Measurements from ENCODE around the gene LMOD1.
A peak's percentile ranks its signal among the peaks of the same experiment; 100 is the strongest.

LMOD1 gene

DNA sequence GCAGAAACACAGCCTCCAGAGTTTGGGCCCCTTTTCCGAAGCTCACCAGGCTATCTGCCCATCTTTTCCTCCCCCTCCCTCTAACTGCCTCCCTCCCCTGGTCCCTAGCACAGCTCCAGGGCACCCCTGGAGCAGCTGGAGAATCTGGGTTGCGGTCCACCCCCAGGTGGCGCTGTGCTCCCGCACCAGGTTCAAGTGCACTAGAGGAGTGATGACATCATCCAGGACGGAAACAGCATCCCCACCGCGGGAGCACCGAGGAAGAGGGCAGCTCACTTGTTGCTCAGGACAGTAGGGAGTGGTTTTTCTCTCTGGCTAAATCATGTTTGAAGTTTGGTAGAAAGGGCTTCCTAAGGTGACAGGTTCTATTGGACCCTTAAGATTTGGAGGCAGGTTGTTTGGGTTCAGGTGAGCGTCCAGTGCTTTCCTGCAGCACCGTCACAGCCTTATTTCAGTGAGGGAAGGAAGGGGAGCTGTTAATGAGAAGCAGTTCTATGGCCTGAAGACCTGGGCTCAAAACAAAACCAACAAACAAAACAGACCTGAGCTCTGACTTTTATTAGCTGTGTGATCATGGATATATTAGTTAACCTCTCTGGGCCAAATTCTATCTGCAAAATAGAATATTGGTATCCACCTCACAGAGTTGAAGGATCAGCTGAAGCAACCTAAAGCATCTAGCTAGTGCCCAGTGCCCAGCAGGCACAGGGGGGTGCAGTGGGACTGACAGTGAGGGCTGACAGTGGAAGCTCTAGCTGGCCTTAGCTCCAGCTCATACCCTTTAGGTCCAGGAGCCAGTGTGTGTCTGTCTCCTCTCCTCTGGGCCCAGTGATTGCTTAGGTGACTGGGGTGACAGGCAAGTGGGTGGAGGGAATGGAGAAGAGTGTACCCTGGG is 50.2 kb downstream of the LMOD1 start:
- Mint-ChIP-seq H3K27me3 (peaks cover 17% of the 10 kb centered on the region), H3K36me3 (ENCODE audit: low read depth) (no peaks in the 10 kb centered on the region), H3K27ac (peak overlapping the region; percentile 21), H3K4me1 (ENCODE audit: low read depth) (peaks cover 5% of the 10 kb centered on the region), H3K9me3 (no peaks in the 10 kb centered on the region), H3K4me3 (no peak overlapping the region)

DNA sequence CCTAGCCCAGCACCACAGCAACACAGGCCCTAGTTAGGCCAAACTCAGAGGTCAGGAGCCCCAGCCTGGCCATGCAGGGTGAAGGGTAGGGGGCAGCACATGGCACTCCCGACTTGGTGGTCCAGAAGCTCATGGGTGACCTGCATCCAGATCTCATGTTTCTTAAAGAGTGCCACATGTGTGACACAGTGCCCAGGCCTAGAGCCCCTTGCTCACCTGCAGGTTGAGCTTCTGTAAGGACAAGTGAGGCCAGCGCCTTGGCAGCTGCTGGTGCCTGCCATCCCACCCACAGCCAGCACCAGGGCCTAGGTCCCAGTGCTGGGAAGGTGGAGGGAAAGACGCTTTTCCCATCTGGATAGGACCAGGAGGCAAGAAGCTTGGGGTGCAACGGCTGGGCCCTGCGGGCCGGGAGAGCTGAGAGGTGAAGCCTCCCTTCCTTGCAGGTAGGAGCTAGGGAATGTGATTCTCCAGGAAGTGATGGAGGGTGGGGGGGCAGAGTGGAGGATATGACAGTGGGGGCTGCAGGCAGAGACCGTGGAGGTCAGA is 51.2 kb downstream of the LMOD1 start:
- Mint-ChIP-seq H3K27ac (no peak overlapping the region), H3K4me3 (no peak overlapping the region), H3K4me1 (ENCODE audit: low read depth) (peaks cover 5% of the 10 kb centered on the region), H3K27me3 (peaks cover 24% of the 10 kb centered on the region), H3K9me3 (no peaks in the 10 kb centered on the region), H3K36me3 (ENCODE audit: low read depth) (no peaks in the 10 kb centered on the region)

DNA sequence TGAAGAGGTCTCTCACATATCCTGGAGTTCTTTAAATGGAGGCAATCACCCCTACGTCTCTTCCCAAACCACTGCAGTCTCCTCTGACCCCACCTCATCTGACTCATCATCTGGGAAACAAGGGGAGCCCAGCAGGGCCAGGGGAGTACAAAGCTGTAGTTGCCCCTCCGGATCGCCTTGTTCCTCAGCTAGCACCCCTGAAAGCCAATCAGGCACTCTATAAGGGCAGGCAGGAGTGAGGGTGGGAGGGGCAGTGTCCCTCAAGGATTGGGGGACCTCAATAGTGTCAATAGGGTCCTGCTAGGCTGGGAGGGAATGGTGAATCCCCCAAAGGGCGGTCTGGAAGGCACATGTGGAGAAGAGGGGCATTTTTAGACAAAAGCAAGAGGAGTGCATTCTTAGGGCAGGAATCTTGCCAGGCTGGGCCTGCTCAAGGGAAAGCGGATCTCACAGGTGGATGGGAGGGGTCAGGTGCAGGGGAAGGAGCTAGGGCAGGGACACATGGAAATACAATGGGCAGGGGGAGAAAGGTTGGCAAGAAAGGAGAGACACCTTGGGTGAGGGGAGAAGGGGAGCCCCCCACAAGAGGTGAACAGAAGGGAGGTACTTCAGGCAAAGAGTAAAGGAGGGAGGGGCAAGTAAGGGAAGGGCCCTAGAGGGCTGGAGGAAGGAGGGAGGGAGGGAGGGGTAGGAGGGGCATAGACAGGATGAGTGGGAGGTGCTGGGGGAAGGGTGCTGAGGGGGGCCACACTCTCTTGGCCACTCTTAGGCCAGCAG is 51.8 kb downstream of the LMOD1 start:
- H3K36me3 Mint-ChIP-seq (ENCODE audit: low read depth): no peaks in the 10 kb centered on the region

DNA sequence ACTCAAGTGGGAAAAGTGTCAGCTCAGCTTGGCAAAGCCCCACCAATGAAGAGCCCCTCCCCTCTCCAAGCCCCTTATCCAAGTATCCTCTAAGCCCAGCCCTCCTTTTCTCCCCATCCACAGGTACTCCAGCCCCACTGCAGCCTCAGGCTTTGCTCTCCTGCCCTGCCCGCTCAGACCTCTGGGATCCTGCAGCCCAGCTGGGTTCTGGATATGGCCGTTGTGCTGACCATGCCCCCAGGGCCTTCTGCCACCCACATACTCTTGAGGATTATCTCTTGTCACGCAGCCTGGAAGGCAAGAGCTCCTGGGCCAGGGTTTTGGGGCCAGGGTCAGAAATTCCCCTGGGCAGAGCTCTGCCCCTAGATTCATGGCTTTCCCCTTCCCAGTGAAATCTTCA is 52.9 kb downstream of the LMOD1 start:
- no peak overlapping the region for H3K4me3 Mint-ChIP-seq
- peaks cover 9% of the 10 kb centered on the region for H3K4me1 Mint-ChIP-seq (ENCODE audit: low read depth)
- peaks cover 29% of the 10 kb centered on the region for H3K27me3 Mint-ChIP-seq
- H3K27ac Mint-ChIP-seq: no peak overlapping the region
- H3K9me3 Mint-ChIP-seq: no peaks in the 10 kb centered on the region
- H3K36me3 Mint-ChIP-seq (ENCODE audit: low read depth): no peaks in the 10 kb centered on the region

More for the DNA sequence above, 51.8 kb downstream of the LMOD1 start:
- no peak overlapping the region for H3K4me3 Mint-ChIP-seq
- no peaks in the 10 kb centered on the region for H3K9me3 Mint-ChIP-seq
- no peak overlapping the region for H3K27ac Mint-ChIP-seq
- H3K4me1 Mint-ChIP-seq (ENCODE audit: low read depth): peaks cover 7% of the 10 kb centered on the region
- H3K27me3 Mint-ChIP-seq: peaks cover 26% of the 10 kb centered on the region

DNA sequence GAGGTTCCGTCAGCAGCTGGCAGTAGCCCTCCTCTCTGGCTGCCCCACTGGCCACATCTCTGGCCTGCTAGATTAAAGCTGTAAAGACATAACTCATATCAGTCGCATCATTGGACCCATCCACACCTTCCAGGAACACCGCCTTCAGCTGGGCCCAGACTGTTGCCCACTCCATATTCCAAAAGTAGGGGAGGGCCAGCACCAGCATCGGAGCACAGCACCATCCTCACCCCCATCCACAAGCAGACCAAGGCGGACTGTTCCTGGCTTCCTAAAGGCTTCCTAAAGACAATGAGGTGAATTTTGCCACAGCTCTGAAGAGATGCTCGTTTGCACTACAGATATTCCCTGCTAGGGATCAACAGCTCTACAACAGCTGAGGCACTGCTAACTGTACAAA is 54.1 kb downstream of the LMOD1 start:
- peaks cover 38% of the 10 kb centered on the region for H3K27me3 Mint-ChIP-seq
- H3K27ac Mint-ChIP-seq: no peak overlapping the region

DNA sequence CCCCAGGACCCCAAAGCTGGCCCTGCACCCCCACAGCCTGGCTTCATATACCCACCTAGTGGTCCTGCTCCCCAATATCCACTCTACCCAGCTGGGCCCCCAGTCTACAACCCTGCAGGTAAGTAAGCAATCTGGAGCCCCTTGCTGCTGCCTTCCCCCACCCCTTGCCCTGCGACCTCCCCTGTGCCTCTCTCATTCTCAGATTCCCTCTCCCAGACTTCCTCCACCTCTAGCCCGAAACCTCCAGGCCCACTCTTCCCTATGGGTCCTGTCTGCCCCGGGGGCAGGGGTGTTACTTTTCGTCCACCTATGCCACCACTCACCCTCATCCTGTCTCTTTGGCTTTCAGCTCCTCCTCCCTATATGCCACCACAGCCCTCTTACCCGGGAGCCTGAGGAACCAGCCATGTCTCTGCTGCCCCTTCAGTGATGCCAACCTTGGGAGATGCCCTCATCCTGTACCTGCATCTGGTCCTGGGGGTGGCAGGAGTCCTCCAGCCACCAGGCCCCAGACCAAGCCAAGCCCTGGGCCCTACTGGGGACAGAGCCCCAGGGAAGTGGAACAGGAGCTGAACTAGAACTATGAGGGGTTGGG is 54.8 kb downstream of the LMOD1 start:
- no peaks in the 10 kb centered on the region for H3K36me3 Mint-ChIP-seq (ENCODE audit: low read depth)
- H3K27me3 Mint-ChIP-seq: peaks cover 44% of the 10 kb centered on the region
- peaks cover 12% of the 10 kb centered on the region for H3K4me1 Mint-ChIP-seq (ENCODE audit: low read depth)
- no peak overlapping the region for H3K4me3 Mint-ChIP-seq
- no peaks in the 10 kb centered on the region for H3K9me3 Mint-ChIP-seq
- no peak overlapping the region for H3K27ac Mint-ChIP-seq

More for the DNA sequence above, 54.1 kb downstream of the LMOD1 start:
- Mint-ChIP-seq H3K4me3 (no peak overlapping the region), H3K36me3 (ENCODE audit: low read depth) (no peaks in the 10 kb centered on the region), H3K9me3 (no peaks in the 10 kb centered on the region), H3K4me1 (ENCODE audit: low read depth) (peaks cover 12% of the 10 kb centered on the region)

DNA sequence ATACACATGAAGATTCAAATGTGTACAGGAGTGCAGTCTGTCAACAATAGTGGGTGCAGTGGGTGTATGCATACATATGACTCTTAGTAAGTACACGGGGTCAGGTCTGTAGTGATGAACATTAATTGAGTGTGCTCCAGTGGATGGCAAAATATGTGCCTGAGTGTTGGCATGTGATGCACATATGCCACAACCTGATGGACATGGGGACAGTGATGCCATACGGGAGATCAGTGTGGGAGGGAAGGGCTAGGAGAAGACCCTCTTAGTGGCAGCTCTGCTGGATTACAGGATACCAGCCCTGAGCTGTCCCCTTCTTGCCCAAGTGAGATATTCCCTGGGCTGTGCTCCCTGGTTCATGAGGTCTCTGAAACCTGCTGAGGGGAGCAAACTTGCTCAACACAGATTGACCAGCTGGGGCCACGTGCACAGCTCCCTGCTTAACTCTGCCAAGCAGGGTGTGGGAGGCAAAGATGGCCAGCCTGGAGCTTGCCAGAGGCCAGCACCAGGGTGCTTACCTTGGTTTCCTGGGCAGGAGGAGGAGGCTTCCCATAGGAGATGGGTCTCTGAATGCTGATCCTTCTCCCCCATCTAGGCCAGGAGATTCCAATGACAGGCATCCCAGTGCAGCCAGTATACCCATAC is 55.4 kb downstream of the LMOD1 start:
- Mint-ChIP-seq H3K9me3 (no peaks in the 10 kb centered on the region), H3K4me3 (no peak overlapping the region), H3K27me3 (peaks cover 44% of the 10 kb centered on the region), H3K27ac (no peak overlapping the region), H3K4me1 (ENCODE audit: low read depth) (peaks cover 8% of the 10 kb centered on the region), H3K36me3 (ENCODE audit: low read depth) (no peaks in the 10 kb centered on the region)

DNA sequence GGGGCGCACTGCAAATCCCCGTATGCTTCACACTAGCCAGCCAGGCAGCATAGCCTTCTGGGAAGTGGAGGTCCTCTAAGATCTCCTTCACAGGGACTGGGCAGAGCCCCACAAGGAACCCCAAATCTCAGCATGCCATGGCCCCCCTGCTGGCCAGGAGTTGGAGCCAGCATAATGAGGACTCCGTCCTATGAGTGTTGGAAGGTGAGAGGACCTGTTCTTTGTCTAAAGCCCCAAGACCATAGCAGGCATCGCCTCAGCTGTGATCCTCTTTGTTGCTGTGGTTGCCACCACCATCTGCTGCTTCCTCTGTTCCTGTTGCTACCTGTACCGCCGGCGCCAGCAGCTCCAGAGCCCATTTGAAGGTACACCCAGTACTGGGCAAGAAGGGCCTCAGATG is 56.1 kb downstream of the LMOD1 start:
- Mint-ChIP-seq H3K36me3 (ENCODE audit: low read depth) (no peaks in the 10 kb centered on the region), H3K9me3 (no peaks in the 10 kb centered on the region), H3K4me3 (no peak overlapping the region), H3K27me3 (peaks cover 45% of the 10 kb centered on the region), H3K27ac (no peak overlapping the region), H3K4me1 (ENCODE audit: low read depth) (peaks cover 7% of the 10 kb centered on the region)

DNA sequence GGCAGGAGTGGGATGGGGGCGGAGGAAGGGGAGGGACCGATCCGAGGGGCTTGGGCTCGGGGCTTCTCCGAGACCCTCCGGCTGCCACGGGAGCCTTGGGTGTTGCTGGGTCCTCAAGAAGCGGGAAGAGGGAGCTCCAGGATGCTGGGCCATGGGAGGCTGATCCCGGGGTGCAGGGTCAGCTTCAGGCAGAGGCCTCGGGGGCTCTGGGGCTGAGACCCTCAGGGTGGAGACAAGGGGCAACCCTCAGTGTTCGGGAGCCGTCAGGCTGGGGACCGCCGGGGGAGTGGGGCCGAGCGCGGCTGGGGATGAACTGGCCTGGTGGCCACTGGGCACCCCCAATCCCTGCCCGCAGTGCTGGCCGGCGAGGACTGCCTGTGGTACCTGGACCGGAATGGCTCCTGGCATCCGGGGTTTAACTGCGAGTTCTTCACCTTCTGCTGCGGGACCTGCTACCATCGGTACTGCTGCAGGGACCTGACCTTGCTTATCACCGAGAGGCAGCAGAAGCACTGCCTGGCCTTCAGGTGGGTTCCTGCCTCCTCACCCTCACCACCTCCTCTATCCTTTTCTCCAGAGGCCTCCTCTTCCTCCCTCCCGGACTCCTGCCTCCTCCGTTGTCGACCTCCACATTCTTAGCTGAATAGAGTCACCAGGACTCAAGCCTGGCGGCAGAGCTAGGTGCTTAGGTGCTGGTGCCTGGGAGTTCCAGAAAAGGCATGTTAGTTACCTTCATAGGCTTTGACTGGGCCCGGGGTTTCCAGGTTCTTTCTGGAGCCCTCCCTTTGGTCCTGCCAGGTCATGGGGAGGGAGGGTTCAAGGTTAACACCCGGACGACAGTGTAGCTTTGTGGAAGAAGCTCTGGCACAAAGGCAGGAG is 57.0 kb downstream of the LMOD1 start:
- Mint-ChIP-seq H3K4me3 (peak overlapping the region; percentile 49), H3K27ac (no peak overlapping the region), H3K9me3 (no peaks in the 10 kb centered on the region), H3K27me3 (peaks cover 49% of the 10 kb centered on the region), H3K36me3 (ENCODE audit: low read depth) (no peaks in the 10 kb centered on the region), H3K4me1 (ENCODE audit: low read depth) (peaks cover 7% of the 10 kb centered on the region)

DNA sequence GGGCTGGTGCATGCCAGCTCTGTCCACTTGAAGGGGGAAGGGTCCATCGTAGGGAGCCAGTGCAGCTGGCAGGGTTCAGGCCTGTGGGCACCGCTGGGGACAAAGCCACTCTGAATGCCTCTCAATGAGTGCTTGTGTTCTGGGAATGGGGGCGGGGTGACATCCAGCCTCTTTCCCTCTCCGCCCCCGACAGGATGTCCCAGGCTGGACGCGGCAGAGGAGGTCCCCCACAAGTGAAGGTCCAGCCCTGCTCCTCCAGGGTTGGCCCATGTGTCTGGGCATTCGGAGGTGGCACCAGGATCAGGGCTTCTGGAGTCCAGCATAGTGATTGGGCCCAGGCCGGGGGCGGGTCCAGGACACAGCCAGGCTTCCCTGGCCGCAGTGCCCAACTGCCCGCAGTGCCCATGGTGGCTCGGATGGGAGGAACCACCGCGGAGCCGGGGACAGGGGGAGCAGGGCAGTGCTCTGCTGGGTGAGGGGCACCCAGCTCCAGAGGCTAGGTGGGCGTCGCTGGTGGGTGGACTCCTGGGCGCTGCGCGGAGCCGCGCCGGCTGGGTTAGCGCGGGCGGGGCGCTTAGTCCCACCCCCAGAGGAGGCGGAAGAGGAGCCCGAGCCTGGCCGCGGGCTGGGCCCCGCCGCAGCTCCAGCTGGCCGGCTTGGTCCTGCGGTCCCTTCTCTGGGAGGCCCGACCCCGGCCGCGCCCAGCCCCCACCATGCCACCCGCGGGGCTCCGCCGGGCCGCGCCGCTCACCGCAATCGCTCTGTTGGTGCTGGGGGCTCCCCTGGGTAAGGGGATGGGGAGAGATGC is 57.9 kb downstream of the LMOD1 start, which contains the start of gene SHISA4:
TSS of gene SHISA4 (plus strand) at position 617 of the 808 bp plus-strand sequence. CDS start at position 714, 97 bp downstream.
- peak within 1 kb of the TSS; percentile 49 for H3K4me3 Mint-ChIP-seq
- H3K9me3 Mint-ChIP-seq: no peaks in the 10 kb centered on the region
- H3K27ac Mint-ChIP-seq: no peak within 1 kb of the TSS
- peaks cover 42% of the 10 kb centered on the region for H3K27me3 Mint-ChIP-seq
- no peaks in the 10 kb centered on the region for H3K36me3 Mint-ChIP-seq (ENCODE audit: low read depth)
- peaks cover 12% of the 10 kb centered on the region for H3K4me1 Mint-ChIP-seq (ENCODE audit: low read depth)

DNA sequence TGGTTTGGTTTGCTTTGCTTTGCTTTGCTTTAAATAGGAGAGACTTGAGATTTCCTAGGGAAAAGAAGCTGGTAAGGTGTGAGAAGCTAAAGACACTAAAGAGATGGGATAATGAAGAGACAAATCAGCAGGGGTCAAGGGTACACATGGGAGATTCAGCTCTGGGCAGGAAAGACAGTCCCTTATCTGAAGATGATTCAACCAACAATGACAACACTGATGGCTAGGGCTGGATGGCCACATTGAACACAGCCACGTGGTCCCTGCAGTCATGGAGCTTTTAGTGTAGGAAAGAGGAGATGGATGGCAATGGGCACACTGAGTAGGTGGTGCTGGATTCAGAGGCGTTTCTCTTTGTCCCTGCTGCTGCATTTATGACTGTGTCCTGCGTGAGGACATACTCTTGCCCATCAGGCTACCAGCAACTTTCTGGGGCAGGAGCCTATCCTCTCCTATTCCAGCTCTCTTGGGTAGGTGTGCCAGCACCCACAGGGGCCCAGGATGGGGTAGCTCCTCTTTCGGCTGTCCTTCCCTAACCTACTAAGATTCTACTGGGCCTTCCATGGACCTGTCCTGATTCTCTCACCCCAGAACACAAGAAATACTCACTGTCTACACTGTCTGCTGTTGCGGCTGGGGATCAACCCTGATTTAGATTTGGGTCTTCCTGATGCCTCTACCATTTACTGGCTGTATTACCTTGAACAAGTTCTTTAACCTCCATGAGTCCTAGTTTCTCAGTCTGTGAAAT is 59.1 kb downstream of the LMOD1 start:
- Mint-ChIP-seq H3K27ac (no peak overlapping the region), H3K4me3 (no peak overlapping the region), H3K9me3 (no peaks in the 10 kb centered on the region), H3K36me3 (ENCODE audit: low read depth) (no peaks in the 10 kb centered on the region), H3K4me1 (ENCODE audit: low read depth) (peaks cover 14% of the 10 kb centered on the region), H3K27me3 (peaks cover 37% of the 10 kb centered on the region)

DNA sequence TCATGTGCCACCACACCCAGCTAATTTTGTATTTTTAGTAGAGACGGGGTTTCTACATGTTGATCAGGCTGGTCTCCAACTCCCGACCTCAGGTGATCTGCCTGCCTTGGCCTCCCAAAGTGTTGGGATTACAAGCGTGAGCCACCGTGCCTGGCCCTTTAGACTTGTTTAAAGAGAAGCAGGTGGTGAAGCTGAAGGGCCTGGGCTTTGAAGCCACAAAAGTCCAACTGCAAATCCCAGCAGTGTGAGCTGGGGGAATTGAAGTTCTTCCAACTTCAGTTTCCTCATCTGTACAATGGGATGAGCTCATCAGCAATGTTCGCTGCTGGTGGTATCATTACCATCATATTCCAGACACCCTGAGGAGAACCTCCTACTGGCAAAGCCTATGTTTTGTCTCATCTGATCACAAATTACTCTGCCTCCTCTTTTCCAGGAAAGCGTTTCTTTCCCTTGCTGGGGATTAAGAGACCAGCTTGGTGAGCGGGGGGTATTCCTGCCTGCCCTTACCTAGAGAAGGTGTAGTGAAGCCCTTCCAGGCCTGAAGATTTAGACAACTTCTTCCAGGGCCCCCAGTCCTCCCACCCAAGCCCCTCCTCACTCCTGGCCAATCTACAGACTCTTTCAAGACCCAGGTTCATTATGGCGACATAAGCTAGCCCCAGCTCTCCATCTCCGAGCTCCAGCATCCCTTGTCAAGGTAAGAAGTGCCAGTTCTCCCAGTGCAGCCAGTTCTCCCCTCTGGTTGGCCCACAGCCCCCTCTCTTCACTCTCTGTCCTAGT is 60.1 kb downstream of the LMOD1 start:
- Mint-ChIP-seq H3K27ac (no peak overlapping the region), H3K4me1 (ENCODE audit: low read depth) (peaks cover 14% of the 10 kb centered on the region), H3K36me3 (ENCODE audit: low read depth) (no peaks in the 10 kb centered on the region), H3K27me3 (peaks cover 32% of the 10 kb centered on the region), H3K9me3 (no peaks in the 10 kb centered on the region), H3K4me3 (no peak overlapping the region)

Data from stimulated activated naive CD8-positive, alpha-beta T cell treated with anti-CD3 and anti-CD28 coated beads, Interleukin-15, Interleukin-2, amounts not matched to agents 100 ng/mL and 50 ng/mL, for 24 hours (primary cell).